Motor neuron (in vitro differentiated cells): ENCODE results near the gene CSRP3. TPM values are rescaled to one million over a fixed set of nuclear protein-coding genes. Genes with fewer than 3 reads are reported as not detected.

Experiments used
- total RNA-seq, 8 experiments: library from RNA; unstranded; fragments of 300-600 nt; gene quantifications; 2 replicates each; pipeline versions ENCODE4 v1.2.3 to v1.2.4, GENCODE V29; 2022

The CSRP3 gene
- total RNA-seq, 8 experiments from 2014 or later: 0.32 to 0.71 TPM; not detected in 6

Other genes with a start within 250 kb of the CSRP3 start
- gene MRGPRX2, start 141.3 kb downstream of the CSRP3 start, total RNA-seq: under 1 TPM in 1 of 8 experiments, not detected in 7; 0.38 TPM
- 10 to 100 TPM in 6 of 8 experiments, 1 to 10 TPM in 2; 7.5 to 22.3 (median 17.4) TPM for gene ZDHHC13, start 84.8 kb downstream of the CSRP3 start, total RNA-seq
- 1 to 10 TPM in 4 of 8 experiments, under 1 TPM in 3, not detected in 1; 0.11 to 6.9 (median 1.1) TPM for gene E2F8, start 39.0 kb upstream of the CSRP3 start, total RNA-seq